Colonic mucosa (tissue), 4 donors: ENCODE results near the gene PDZD4. TPM values are rescaled to one million over a fixed set of nuclear protein-coding genes. Genes with fewer than 3 reads are reported as not detected.

ENCODE experiments used
- DNase-seq: peaks from one replicate; pipeline ENCODE4 v3.0.0-alpha.2; 2020
- H3K27ac ChIP-seq: fragments of 200-600 bp; one replicate; pipeline ENCODE4 v1.8.0; 2021
- H3K27me3 ChIP-seq: fragments of 200-600 bp; one replicate; pipeline ENCODE4 v1.8.0; 2021
- H3K36me3 ChIP-seq: fragments of 200-600 bp; one replicate; pipeline ENCODE4 v1.8.0; 2021
- H3K4me1 ChIP-seq: fragments of 200-600 bp; one replicate; pipeline ENCODE4 v1.8.0; 2021; ENCODE audit warnings: mild to moderate bottlenecking
- H3K4me3 ChIP-seq: fragments of 200-600 bp; one replicate; pipeline ENCODE4 v1.8.0; 2021
- H3K9ac ChIP-seq, 2 donors: one replicate each; pipeline ENCODE4 v1.7.0; 2013; ENCODE audit warnings: control low read depth in 2 of 2, low read depth in 2 of 2, low read length in 2 of 2
- H3K9me3 ChIP-seq: fragments of 200-600 bp; one replicate; pipeline ENCODE4 v1.8.0; 2021
- intact Hi-C: fragments of 100-400 bp; cut with DNase I; formaldehyde crosslinking; loops from one replicate; pipeline ENCODE4 v1.14.1; 2022
- total RNA-seq, 2 donors: library from RNA; stranded (reverse); fragmentation: NEBNext Ultra II Directional in 1 of 2; extraction: Animal tissue kit (Norgen Biotek cat#: 25700) in 1 of 2; gene quantifications; one replicate each; pipeline ENCODE4 v1.2.1, GENCODE V29; 2021
- TF ChIP-seq, protein P1 (sequence below): fragments of 200-600 bp; IDR thresholded peaks from one replicate; pipeline ENCODE4 v1.8.0; 2022; ENCODE audit warnings: antibody characterized with exemption, mild to moderate bottlenecking
- donor health status: healthy.
- donor health status: DM: no; HTN: no; CAD: no.
- donor health status: DM: no; HTN: no; CAD: no.

The PDZD4 gene
- total RNA-seq, 2 donors from 2014 or later: 1.5 to 3.2 TPM

DNA sequence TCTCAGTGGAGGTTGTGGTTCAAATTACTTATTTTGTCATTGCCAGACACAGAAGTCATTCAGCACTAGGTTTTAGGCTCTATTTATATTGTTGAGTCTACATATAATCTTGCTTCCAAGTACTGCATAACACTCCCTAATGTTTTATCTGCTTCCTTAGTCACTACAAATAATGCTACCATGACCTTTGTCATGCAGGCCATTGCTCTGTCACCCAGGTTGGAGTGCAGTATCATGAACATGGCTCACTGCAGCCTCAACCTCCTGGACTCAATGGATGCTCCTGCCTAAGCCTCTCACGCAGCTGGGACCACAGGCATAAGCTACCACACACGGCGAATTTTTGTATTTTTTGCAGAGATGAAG lies 23.5 kb upstream of the PDZD4 start:
- no peaks in the 10 kb centered on the region for H3K4me1 ChIP-seq
- no peaks in the 10 kb centered on the region for H3K27me3 ChIP-seq
- H3K27ac ChIP-seq: no peak overlapping the region
- no peak overlapping the region for H3K9ac ChIP-seq
- no peaks in the 10 kb centered on the region for H3K36me3 ChIP-seq
- H3K9me3 ChIP-seq: no peaks in the 10 kb centered on the region
- TF ChIP-seq, protein P1, sequence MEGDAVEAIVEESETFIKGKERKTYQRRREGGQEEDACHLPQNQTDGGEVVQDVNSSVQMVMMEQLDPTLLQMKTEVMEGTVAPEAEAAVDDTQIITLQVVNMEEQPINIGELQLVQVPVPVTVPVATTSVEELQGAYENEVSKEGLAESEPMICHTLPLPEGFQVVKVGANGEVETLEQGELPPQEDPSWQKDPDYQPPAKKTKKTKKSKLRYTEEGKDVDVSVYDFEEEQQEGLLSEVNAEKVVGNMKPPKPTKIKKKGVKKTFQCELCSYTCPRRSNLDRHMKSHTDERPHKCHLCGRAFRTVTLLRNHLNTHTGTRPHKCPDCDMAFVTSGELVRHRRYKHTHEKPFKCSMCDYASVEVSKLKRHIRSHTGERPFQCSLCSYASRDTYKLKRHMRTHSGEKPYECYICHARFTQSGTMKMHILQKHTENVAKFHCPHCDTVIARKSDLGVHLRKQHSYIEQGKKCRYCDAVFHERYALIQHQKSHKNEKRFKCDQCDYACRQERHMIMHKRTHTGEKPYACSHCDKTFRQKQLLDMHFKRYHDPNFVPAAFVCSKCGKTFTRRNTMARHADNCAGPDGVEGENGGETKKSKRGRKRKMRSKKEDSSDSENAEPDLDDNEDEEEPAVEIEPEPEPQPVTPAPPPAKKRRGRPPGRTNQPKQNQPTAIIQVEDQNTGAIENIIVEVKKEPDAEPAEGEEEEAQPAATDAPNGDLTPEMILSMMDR: no peak
- intact Hi-C loops: no loop called here
- H3K4me3 ChIP-seq: no peak overlapping the region
- no peak for DNase-seq

DNA sequence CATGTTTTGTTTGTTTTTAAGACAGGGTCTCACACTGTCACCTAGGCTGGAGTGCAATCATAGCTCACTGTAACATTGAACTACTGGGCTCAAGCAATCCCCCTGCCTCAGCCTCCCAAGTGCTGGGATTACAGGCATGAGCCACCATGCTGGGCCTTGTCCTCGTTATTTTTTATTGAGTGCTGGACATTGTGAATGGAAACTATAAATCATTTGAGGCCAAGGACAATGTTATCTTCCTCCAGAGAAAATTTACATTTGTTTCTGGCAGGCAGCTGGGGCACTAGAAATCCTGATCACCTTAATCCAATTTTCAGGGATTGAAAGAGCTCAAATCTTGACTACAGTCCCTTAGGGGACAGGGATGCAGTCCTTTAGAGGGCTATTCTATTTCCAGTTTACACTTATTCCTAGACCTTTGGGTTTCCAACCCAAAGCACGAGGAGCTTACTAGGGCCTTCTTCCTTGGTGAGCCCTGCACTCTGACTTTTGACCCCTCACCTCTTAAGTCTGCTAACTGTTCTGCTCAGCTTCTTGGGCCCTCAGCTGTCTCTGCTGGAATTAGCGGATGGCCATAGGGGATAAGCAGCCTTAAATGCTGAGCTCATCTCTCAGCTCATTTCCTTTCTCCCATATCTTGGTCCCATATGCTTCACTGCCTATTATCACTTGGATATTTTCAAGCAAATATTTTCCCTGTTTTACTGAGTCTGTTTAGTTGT lies 23.0 kb upstream of the PDZD4 start:
- Histone ChIP-seq H3K27ac (no peak overlapping the region), H3K4me1 (no peaks in the 10 kb centered on the region), H3K9ac (no peak overlapping the region), H3K9me3 (no peaks in the 10 kb centered on the region), H3K4me3 (no peak overlapping the region), H3K36me3 (no peaks in the 10 kb centered on the region), H3K27me3 (no peaks in the 10 kb centered on the region)
- intact Hi-C loops: no loop called here
- TF ChIP-seq, protein P1: no peak
- DNase-seq: no peak

DNA sequence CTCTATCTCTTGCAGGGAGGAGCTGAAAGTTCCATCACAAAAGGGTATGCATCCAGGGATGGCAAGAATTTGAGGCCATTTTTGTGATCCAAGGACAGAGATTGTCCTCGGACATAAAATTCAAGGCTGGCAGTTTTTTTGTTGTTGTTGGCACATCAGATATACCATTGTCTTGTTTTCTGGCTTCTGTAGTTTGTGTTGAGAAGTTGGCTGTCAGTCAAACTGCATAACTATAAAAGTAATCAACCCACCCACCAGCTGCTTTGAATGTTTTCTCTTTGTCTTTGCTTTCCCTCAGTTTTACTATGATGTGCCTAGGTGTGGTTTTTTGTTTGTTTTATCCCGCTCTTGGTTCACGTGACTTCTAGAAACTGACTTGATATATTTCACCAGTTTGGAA lies 21.6 kb upstream of the PDZD4 start:
- Histone ChIP-seq H3K4me3 (no peak overlapping the region), H3K27me3 (no peaks in the 10 kb centered on the region), H3K9ac (no peak overlapping the region), H3K9me3 (no peaks in the 10 kb centered on the region), H3K36me3 (no peaks in the 10 kb centered on the region), H3K4me1 (no peaks in the 10 kb centered on the region), H3K27ac (no peak overlapping the region)
- TF ChIP-seq, protein P1: no peak
- DNase-seq: no peak
- intact Hi-C loops: no loop called here

DNA sequence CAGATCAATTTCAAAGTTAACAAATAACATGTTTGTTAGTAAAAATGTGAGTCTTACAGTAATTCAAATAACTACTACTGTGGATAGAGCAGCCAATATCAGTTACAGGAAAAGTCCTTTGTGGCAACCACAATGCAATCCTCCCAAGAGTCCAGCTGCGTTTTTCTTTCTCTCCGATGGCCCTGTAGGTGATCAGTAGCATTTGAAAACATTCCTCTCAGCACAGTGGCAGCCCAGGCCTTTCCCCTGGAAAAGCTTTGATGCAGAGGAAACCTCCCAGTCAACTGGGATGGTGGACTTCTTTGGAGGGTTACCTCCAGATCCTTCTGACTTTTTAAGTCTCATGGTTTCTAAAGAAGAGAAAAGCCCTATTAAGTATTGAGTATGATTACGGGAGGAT lies 18.0 kb upstream of the PDZD4 start:
- H3K4me1 ChIP-seq: no peaks in the 10 kb centered on the region
- H3K36me3 ChIP-seq: no peaks in the 10 kb centered on the region
- intact Hi-C loops: no loop called here
- no peak overlapping the region for H3K27ac ChIP-seq
- TF ChIP-seq, protein P1: no peak
- no peak for DNase-seq
- no peaks in the 10 kb centered on the region for H3K9me3 ChIP-seq
- H3K9ac ChIP-seq: no peak overlapping the region
- H3K27me3 ChIP-seq: no peaks in the 10 kb centered on the region
- no peak overlapping the region for H3K4me3 ChIP-seq

DNA sequence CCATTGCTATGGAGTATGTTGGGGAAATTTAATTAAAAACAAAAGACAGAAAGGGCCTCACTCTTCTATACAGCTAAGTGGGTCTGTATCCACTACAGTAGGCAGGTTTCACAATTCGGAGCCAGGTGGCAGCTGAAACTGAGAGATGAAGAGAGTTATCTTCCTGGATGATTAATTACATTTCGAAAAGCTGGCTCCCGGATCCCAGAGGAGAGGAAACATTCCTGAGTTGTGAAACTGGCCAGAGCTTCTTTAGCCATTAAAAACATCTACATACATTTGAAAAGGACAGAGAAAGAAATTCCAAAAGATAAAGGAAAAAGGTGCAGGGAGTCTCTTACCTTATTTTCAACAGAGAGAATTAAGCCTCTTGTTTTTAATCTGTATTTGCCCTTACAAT lies 15.5 kb upstream of the PDZD4 start:
- Histone ChIP-seq H3K9ac (no peak overlapping the region), H3K27ac (no peak overlapping the region), H3K4me3 (no peak overlapping the region), H3K36me3 (no peaks in the 10 kb centered on the region), H3K27me3 (no peaks in the 10 kb centered on the region), H3K4me1 (no peaks in the 10 kb centered on the region), H3K9me3 (no peaks in the 10 kb centered on the region)
- TF ChIP-seq, protein P1: no peak
- no peak for DNase-seq
- intact Hi-C loops: no loop called here
